ENCODE data around the gene MAPK4.

The MAPK4 gene

GRCh38 chr18:50629148-50629631 is 69.3 kb downstream of the MAPK4 start:
- DNase-seq: no peak
- Histone ChIP-seq H3K4me1 (ENCODE audit: control extremely low read depth in 1 of 4, control insufficient read depth in 4 of 4, insufficient read depth in 4 of 4, low read length in 3 of 4) (no peaks in the 10 kb centered on the region), H3K36me3 (ENCODE audit: control insufficient read depth in 4 of 4, insufficient read depth in 4 of 4, low read length in 3 of 4) (no peaks in the 10 kb centered on the region), H3K27me3 (replicated peaks in 2 of 5; ENCODE audit: control insufficient read depth in 4 of 5, insufficient read depth in 5 of 5, low read length in 4 of 5) (peaks cover 0 to 7% (median 0%) of the 10 kb centered on the region in 5 experiments), H3K4me3 (ENCODE audit: control insufficient read depth in 1 of 7, extremely low read depth in 1 of 7, insufficient read depth in 4 of 7, low read depth in 2 of 7, low read length in 6 of 7) (no peak overlapping the region), H3K27ac (ENCODE audit: insufficient read depth in 1 of 2, low read depth in 1 of 2, low read length in 2 of 2, poor library complexity in 1 of 2, severe bottlenecking in 2 of 2) (no peak overlapping the region), H3K9me3 (ENCODE audit: control extremely low read depth in 1 of 5, control insufficient read depth in 4 of 5, insufficient read depth in 2 of 5, low read depth in 1 of 5, low read length in 4 of 5) (no peaks in the 10 kb centered on the region)
- 98% methylated on average over 5 of the region's 5 CpGs for WGBS (ENCODE audit: insufficient coverage)
- ChIA-PET POLR2A (no interaction called here), CTCF (no interaction called here)

DNA sequence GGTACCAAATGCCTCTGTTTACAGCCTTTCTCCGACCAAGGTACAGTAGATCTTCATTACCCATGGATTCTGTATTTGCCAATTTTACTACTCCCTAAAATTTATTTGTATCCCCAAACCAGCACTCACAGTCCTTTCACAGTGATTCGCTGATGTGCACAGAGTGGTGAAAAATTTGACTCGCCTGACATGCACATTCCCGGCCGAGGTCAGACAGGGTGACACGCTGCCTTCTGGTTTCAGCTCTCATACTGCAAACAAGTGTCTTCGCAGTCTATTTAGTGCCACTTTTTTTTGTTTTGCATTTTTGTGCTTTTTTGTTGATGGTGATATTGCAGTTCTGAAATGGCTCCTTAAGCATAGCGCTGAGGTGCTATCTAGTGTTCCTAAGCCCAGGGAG is 71.0 kb downstream of the MAPK4 start:
- POLR2A ChIA-PET: no interaction called here
- H3K4me1 ChIP-seq (ENCODE audit: control extremely low read depth in 1 of 4, control insufficient read depth in 4 of 4, insufficient read depth in 4 of 4, low read length in 3 of 4): no peaks in the 10 kb centered on the region
- H3K27ac ChIP-seq (ENCODE audit: insufficient read depth in 1 of 2, low read depth in 1 of 2, low read length in 2 of 2, poor library complexity in 1 of 2, severe bottlenecking in 2 of 2): no peak overlapping the region
- WGBS (ENCODE audit: insufficient coverage): 90% methylated on average over 7 of the region's 8 CpGs
- no peak for DNase-seq
- peaks cover 0 to 7% (median 0%) of the 10 kb centered on the region in 5 experiments for H3K27me3 ChIP-seq (replicated peaks in 2 of 5; ENCODE audit: control insufficient read depth in 4 of 5, insufficient read depth in 5 of 5, low read length in 4 of 5)
- no peaks in the 10 kb centered on the region for H3K9me3 ChIP-seq (ENCODE audit: control extremely low read depth in 1 of 5, control insufficient read depth in 4 of 5, insufficient read depth in 2 of 5, low read depth in 1 of 5, low read length in 4 of 5)
- no peaks in the 10 kb centered on the region for H3K36me3 ChIP-seq (ENCODE audit: control insufficient read depth in 4 of 4, insufficient read depth in 4 of 4, low read length in 3 of 4)
- H3K4me3 ChIP-seq (ENCODE audit: control insufficient read depth in 1 of 7, extremely low read depth in 1 of 7, insufficient read depth in 4 of 7, low read depth in 2 of 7, low read length in 6 of 7): no peak overlapping the region
- CTCF ChIA-PET: interaction anchor here (1.1 kb wide), 1 partner anchor 10 kb away, joined by 4 read pairs; no protein-coding TSS in a partner anchor

GRCh38 chr18:50632895-50633515 is 73.1 kb downstream of the MAPK4 start:
- no peaks in the 10 kb centered on the region for H3K4me1 ChIP-seq (ENCODE audit: control extremely low read depth in 1 of 4, control insufficient read depth in 4 of 4, insufficient read depth in 4 of 4, low read length in 3 of 4)
- H3K27me3 ChIP-seq (replicated peaks in 2 of 5; ENCODE audit: control insufficient read depth in 4 of 5, insufficient read depth in 5 of 5, low read length in 4 of 5): peaks cover 0 to 7% (median 0%) of the 10 kb centered on the region in 5 experiments
- ChIA-PET POLR2A (no interaction called here), CTCF (no interaction called here)
- WGBS (ENCODE audit: insufficient coverage): 89% methylated on average over 4 of the region's 8 CpGs
- no peaks in the 10 kb centered on the region for H3K9me3 ChIP-seq (ENCODE audit: control extremely low read depth in 1 of 5, control insufficient read depth in 4 of 5, insufficient read depth in 2 of 5, low read depth in 1 of 5, low read length in 4 of 5)
- H3K4me3 ChIP-seq (ENCODE audit: control insufficient read depth in 1 of 7, extremely low read depth in 1 of 7, insufficient read depth in 4 of 7, low read depth in 2 of 7, low read length in 6 of 7): no peak overlapping the region
- no peaks in the 10 kb centered on the region for H3K36me3 ChIP-seq (ENCODE audit: control insufficient read depth in 4 of 4, insufficient read depth in 4 of 4, low read length in 3 of 4)
- H3K27ac ChIP-seq (ENCODE audit: insufficient read depth in 1 of 2, low read depth in 1 of 2, low read length in 2 of 2, poor library complexity in 1 of 2, severe bottlenecking in 2 of 2): no peak overlapping the region
- no peak for DNase-seq

DNA sequence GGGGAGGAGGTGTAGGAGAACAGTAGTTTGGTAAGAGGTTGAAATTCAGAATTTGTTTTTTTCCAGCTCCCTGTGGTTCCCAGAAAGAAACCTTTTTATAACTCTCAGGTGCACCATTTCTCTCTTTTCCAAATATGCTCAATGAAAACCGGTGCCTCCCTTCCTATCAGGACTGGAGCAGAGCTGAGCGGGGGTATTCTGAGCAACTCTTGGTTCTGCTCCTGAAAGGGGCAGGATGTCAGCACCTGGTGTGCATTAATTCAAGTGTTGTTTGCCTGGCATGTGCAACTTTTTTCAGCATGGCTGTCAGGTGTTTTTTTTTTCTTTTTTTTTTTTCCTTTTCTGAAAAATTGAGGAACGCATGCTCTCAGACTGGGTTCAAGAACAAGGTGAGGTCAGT is 74.1 kb downstream of the MAPK4 start:
- WGBS (ENCODE audit: insufficient coverage): no CpG with 5 or more reads among the region's 3 CpGs
- POLR2A ChIA-PET: no interaction called here
- CTCF ChIA-PET: no interaction called here

DNA sequence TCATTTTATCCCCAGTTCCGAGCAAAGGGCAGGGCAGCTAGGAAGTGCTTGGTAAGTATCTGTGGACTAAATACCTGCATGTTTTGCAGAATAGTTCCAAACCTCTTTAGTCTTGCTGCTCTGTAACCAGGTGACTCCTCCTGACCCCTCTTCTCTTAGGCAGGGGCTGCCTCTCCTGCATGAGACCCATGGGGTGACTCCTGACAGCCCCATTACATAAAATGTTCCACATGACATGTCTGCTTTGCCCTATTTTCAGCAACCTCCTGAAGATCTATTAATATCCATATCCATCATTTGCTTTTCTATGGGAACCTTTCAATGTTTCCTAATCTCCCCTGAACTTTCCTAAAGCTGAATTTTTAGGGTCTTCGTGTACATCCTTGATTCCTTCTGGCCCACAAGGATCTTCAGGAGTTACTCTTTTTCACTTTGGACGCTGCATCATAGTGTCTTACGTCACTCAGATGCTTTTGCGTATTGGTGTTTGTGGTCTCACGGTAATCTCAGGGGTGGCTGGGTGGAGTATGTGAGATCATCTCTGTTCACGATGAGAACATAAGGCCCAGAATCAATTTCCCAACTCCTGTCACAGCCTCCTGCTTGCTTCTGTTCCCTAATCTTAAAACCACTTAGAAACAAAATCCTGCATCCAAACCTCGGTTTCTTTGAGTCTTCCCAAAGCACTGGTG is 76.6 kb downstream of the MAPK4 start:
- Histone ChIP-seq H3K27me3 (replicated peaks in 2 of 5; ENCODE audit: control insufficient read depth in 4 of 5, insufficient read depth in 5 of 5, low read length in 4 of 5) (peaks cover 0 to 5% (median 0%) of the 10 kb centered on the region in 5 experiments), H3K9me3 (ENCODE audit: control extremely low read depth in 1 of 5, control insufficient read depth in 4 of 5, insufficient read depth in 2 of 5, low read depth in 1 of 5, low read length in 4 of 5) (no peaks in the 10 kb centered on the region), H3K4me1 (ENCODE audit: control extremely low read depth in 1 of 4, control insufficient read depth in 4 of 4, insufficient read depth in 4 of 4, low read length in 3 of 4) (no peaks in the 10 kb centered on the region), H3K27ac (ENCODE audit: insufficient read depth in 1 of 2, low read depth in 1 of 2, low read length in 2 of 2, poor library complexity in 1 of 2, severe bottlenecking in 2 of 2) (no peak overlapping the region), H3K36me3 (ENCODE audit: control insufficient read depth in 4 of 4, insufficient read depth in 4 of 4, low read length in 3 of 4) (no peaks in the 10 kb centered on the region), H3K4me3 (ENCODE audit: control insufficient read depth in 1 of 7, extremely low read depth in 1 of 7, insufficient read depth in 4 of 7, low read depth in 2 of 7, low read length in 6 of 7) (no peak overlapping the region)
- no peak for DNase-seq
- 94% methylated on average over 4 of the region's 8 CpGs for WGBS (ENCODE audit: insufficient coverage)
- ChIA-PET POLR2A (no interaction called here), CTCF (no interaction called here)

More for the DNA sequence above, 74.1 kb downstream of the MAPK4 start:
- H3K4me1 ChIP-seq (ENCODE audit: control extremely low read depth in 1 of 4, control insufficient read depth in 4 of 4, insufficient read depth in 4 of 4, low read length in 3 of 4): no peaks in the 10 kb centered on the region
- H3K36me3 ChIP-seq (ENCODE audit: control insufficient read depth in 4 of 4, insufficient read depth in 4 of 4, low read length in 3 of 4): no peaks in the 10 kb centered on the region
- no peak for DNase-seq
- H3K27me3 ChIP-seq (replicated peaks in 2 of 5; ENCODE audit: control insufficient read depth in 4 of 5, insufficient read depth in 5 of 5, low read length in 4 of 5): peaks cover 0 to 7% (median 0%) of the 10 kb centered on the region in 5 experiments
- H3K4me3 ChIP-seq (ENCODE audit: control insufficient read depth in 1 of 7, extremely low read depth in 1 of 7, insufficient read depth in 4 of 7, low read depth in 2 of 7, low read length in 6 of 7): no peak overlapping the region
- H3K9me3 ChIP-seq (ENCODE audit: control extremely low read depth in 1 of 5, control insufficient read depth in 4 of 5, insufficient read depth in 2 of 5, low read depth in 1 of 5, low read length in 4 of 5): no peaks in the 10 kb centered on the region
- H3K27ac ChIP-seq (ENCODE audit: insufficient read depth in 1 of 2, low read depth in 1 of 2, low read length in 2 of 2, poor library complexity in 1 of 2, severe bottlenecking in 2 of 2): no peak overlapping the region

DNA sequence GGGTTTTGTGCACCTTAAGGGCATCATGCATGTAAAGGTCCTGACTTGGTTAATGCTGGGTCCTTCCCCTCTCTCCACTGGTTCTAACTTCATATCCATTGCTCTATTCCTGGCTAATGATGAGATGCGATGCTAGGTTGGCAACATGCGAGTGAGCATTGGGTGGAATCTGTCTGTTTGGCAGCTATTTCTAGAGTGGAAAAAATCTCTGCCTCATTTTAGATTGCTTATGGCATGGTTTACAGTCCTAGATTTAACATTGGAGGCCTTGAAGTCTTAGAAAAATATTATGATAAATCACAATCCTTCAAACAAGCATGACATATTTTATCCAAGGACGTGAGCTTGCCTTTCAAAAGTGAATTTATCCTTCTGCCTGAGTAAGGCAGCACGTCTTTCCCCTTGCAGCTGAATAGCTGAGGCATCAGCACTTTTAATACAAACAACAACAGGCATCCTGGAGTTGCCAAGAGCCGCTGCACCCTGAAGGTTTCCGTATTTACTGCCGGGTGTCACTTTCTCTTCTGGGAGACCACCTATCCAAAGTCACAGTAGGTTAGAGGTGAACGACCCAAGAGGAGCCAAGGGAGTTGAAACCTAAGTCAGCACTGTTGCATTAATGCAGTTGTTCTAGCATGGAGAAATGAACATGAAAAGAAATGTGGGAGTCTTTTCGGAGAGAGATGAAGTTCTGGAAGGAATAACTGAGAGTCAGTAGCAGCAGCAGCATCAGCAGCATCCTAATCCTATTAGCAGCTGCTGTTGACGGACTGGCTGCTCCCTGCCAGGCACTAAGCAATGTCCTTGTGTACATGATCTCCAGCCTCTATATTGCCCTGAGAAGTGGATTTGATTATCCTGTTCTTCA is 78.4 kb downstream of the MAPK4 start:
- H3K36me3 ChIP-seq (ENCODE audit: control insufficient read depth in 4 of 4, insufficient read depth in 4 of 4, low read length in 3 of 4): no peaks in the 10 kb centered on the region
- H3K27ac ChIP-seq (ENCODE audit: insufficient read depth in 1 of 2, low read depth in 1 of 2, low read length in 2 of 2, poor library complexity in 1 of 2, severe bottlenecking in 2 of 2): no peak overlapping the region
- no peaks in the 10 kb centered on the region for H3K4me1 ChIP-seq (ENCODE audit: control extremely low read depth in 1 of 4, control insufficient read depth in 4 of 4, insufficient read depth in 4 of 4, low read length in 3 of 4)
- H3K9me3 ChIP-seq (ENCODE audit: control extremely low read depth in 1 of 5, control insufficient read depth in 4 of 5, insufficient read depth in 2 of 5, low read depth in 1 of 5, low read length in 4 of 5): no peaks in the 10 kb centered on the region
- no peak for DNase-seq
- peaks cover 0 to 5% (median 0%) of the 10 kb centered on the region in 5 experiments for H3K27me3 ChIP-seq (replicated peaks in 2 of 5; ENCODE audit: control insufficient read depth in 4 of 5, insufficient read depth in 5 of 5, low read length in 4 of 5)
- POLR2A ChIA-PET: no interaction called here
- WGBS (ENCODE audit: insufficient coverage): 93% methylated on average over 6 of the region's 10 CpGs
- CTCF ChIA-PET: no interaction called here
- H3K4me3 ChIP-seq (ENCODE audit: control insufficient read depth in 1 of 7, extremely low read depth in 1 of 7, insufficient read depth in 4 of 7, low read depth in 2 of 7, low read length in 6 of 7): no peak overlapping the region

Measured in common myeloid progenitor, CD34-positive (primary cell).